ENCODE data around the gene CAMLG.
"Not testable (repeated sequence)": the region's sequence is repeated elsewhere in the genome, so short reads cannot be mapped to it uniquely, and the experiment has no call there.

The CAMLG gene

DNA sequence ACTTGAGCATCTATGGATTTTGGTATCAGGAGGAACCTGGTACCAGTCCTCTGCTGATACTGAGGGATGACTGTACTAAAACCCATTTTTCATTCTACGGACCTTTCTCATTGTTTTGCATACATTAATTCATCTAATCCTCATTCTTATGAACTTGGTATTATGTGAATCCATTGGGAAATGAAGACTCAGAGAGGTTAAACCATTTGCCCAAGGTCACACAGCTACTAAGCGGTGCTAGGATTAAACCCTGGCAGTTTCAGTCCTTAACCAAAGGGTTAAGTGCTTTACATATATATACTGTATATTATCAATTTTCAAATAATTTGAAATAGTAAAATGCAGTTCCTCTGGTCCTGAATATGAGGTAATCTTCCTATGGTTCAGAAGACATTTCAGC is 3.8 kb downstream of the CAMLG start:
- in situ Hi-C loops (cut with HindIII; ENCODE audit: low sequenced_read_pairs) = no loop called here

DNA sequence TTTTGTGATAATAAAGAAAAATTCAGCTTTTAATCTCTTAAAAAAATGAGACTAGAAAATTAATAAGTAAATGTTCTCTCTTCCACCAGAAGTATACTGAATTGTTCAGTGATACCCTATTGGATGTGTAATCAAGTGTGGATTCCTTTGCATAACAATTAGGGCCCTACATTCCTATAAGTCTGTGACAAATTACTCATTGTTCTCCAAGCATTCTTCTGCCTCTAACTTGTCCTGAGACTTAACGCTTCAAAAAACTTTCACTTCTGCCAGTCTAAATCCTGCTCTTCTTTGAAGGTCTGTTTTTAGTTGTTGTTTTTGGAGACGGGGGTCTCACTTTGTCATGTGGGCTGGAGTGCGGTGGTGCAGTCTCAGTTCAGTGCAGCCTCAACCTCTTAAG is 11.1 kb downstream of the CAMLG start:
- DNase-seq (ENCODE audit: low read depth, low spot score) = no peak
- in situ Hi-C loops (cut with HindIII; ENCODE audit: low sequenced_read_pairs) = no loop called here

More for the DNA sequence above, 3.8 kb downstream of the CAMLG start:
- TF ChIP-seq, protein P1, sequence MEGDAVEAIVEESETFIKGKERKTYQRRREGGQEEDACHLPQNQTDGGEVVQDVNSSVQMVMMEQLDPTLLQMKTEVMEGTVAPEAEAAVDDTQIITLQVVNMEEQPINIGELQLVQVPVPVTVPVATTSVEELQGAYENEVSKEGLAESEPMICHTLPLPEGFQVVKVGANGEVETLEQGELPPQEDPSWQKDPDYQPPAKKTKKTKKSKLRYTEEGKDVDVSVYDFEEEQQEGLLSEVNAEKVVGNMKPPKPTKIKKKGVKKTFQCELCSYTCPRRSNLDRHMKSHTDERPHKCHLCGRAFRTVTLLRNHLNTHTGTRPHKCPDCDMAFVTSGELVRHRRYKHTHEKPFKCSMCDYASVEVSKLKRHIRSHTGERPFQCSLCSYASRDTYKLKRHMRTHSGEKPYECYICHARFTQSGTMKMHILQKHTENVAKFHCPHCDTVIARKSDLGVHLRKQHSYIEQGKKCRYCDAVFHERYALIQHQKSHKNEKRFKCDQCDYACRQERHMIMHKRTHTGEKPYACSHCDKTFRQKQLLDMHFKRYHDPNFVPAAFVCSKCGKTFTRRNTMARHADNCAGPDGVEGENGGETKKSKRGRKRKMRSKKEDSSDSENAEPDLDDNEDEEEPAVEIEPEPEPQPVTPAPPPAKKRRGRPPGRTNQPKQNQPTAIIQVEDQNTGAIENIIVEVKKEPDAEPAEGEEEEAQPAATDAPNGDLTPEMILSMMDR (IDR thresholded peaks at IDR 0.05; ENCODE audit: low read depth, low read length) = no peak
- no peak overlapping the region for H3K4me3 ChIP-seq (ENCODE audit: low read depth, low read length)
- DNase-seq (ENCODE audit: low read depth, low spot score) = no peak

DNA sequence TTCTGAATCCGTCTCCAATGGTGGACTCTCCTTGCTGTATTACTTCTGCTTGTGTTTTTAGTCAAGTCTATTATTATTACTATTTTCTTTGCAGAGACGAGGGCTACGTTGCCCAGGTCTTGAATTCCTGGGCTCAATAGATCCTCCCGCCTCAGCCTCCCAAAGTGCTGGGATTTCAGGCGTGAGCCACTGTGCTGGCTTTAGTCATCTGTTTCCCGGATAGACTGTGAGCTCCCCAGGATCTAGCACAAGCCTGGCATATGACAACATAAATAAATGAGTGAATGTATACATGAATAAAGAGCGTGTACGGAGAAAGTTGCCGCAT is 19.8 kb downstream of the CAMLG start:
- peak overlapping the region; percentile 84 for H3K4me3 ChIP-seq (ENCODE audit: low read depth, low read length)
- in situ Hi-C loops (cut with HindIII; ENCODE audit: low sequenced_read_pairs) = no loop called here
- TF ChIP-seq, protein P1 (IDR thresholded peaks at IDR 0.05; ENCODE audit: low read depth, low read length) = no peak
- no peak for DNase-seq (ENCODE audit: low read depth, low spot score)

More for the DNA sequence above, 11.1 kb downstream of the CAMLG start:
- H3K4me3 ChIP-seq (ENCODE audit: low read depth, low read length) = no peak overlapping the region
- TF ChIP-seq, protein P1 (IDR thresholded peaks at IDR 0.05; ENCODE audit: low read depth, low read length) = no peak

DNA sequence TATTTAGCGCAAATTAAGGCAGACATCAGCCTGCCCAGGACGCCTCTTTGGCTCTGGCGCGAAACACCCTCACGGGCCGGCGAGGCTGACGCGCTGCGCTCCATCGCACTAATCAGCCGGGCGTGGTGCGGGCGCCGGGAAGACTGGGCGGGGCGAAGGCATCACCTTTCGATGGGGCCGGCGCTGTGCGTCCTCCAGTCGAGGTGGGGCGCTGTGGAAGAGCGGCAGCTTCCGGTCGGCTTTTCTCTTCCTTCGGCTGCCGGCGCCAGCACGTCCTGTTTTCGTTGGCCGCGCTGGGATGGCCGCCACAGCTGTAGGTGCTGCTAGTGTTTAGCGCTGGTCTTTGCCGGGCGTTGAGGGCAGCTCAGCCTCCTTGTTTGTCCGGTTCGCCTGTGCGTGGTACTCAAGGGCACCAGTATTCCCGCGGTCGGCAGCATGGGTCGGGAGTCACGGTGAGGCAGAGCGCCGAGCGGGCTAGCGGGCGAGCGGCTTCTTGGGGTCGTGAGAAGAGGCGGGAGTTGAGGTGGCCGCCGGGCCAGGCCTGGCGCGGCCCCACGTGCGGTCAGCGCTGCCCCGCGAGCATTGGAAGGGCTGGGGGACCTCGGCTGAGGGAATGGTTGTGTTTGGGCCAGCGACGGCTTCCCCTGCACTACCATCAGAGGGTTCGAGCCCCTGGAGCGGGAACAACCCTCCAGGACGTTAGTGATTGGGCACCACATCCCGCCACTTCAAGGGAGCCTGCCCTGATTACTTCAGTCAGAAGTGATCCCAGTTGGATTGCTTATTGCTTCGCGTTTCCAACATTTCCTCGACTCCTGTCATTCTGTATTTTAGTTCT is 20.4 kb downstream of the CAMLG start, which contains the start of gene DDX46:
Gene DDX46 (plus strand): TSS at position 276 of the 838 bp plus-strand sequence. CDS start 160 bp downstream, at position 436.
- TF ChIP-seq, protein P1 (IDR thresholded peaks at IDR 0.05; ENCODE audit: low read depth, low read length) = peak; percentile 75
- peak; percentile 94 for DNase-seq (ENCODE audit: low read depth, low spot score)
- peak within 1 kb of the TSS; percentile 84 for H3K4me3 ChIP-seq (ENCODE audit: low read depth, low read length)
- in situ Hi-C loops (cut with HindIII; ENCODE audit: low sequenced_read_pairs) = no loop called here

DNA sequence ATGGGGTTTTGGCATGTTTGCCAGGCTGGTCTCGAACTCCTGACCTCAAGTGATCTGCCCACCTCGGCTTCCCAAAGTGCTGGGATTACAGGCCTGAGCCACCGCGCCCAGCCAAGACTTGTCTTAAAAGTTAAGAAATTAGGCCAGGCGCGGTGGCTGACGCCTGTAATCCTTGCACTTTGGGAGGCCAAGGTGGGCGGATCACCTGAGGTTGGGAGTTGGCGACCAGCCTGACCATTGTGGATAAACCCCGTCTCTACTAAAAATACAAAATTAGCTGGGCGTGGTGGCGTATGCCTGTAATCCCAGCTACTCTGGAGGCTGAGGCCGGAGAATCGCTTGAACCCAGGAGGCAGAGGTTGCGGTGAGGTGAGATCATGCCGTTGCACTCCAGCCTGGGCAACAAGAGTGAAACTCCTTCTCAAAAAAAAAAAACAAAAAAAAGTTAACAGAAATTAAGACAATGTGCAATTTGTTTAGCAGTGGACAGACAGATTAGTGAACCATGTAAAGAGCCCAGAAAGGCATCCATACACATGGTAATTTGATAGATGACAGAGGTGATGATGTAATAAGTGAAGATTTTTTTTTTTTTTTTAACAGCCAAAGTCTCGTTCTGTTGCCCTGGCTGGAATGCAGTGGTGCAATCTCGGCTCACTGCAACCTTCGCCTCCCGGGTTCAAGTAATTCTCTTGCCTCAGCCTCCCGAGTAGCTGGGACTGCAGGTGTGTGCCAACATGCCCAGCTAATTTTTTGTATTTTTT is 29.4 kb downstream of the CAMLG start:
- DNase-seq (ENCODE audit: low read depth, low spot score); in situ Hi-C loops (cut with HindIII; ENCODE audit: low sequenced_read_pairs); H3K4me3 ChIP-seq (ENCODE audit: low read depth, low read length): not testable (repeated sequence)

DNA sequence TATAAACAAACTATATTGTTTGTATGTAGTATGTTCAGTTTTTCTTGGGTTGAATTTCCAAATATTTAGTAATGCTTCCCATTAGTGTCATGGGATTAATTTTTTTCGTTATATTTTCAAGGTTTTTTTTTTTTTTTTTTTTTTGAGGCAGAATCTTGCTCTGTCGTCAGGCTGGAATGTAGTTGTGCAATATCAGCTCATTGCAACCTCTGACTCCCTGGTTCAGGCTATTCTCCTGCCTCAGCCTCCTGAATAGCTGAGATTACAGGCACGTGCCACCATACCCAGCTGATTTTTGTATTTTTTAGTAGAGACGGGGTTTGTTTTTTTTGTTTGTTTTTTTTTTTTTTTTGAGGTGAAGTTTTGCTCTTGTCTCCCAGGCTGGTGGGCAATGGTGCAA is 30.9 kb downstream of the CAMLG start:
- TF ChIP-seq, protein P1 (IDR thresholded peaks at IDR 0.05; ENCODE audit: low read depth, low read length) = no peak
- H3K4me3 ChIP-seq (ENCODE audit: low read depth, low read length) = no peak overlapping the region
- no peak for DNase-seq (ENCODE audit: low read depth, low spot score)
- in situ Hi-C loops (cut with HindIII; ENCODE audit: low sequenced_read_pairs) = no loop called here

Measured in astrocyte of the spinal cord (primary cell).